Urothelium cell line (cell line): Measurements from ENCODE around the gene SYNGR2.
"Not testable (repeated sequence)": the region's sequence is repeated elsewhere in the genome, so short reads cannot be mapped to it uniquely, and the experiment has no call there.

Experiments used
- DNase-seq: peaks from one replicate; pipeline ENCODE4 v3.0.0; 2011; ENCODE audit warnings: low spot score, mixed read lengths
- FAIRE-seq: peaks from 2 replicates; lab custom pipeline; 2011; peaks lifted over from hg19 to GRCh38; lab: Jason Lieb, UNC

Gene SYNGR2

GRCh38 chr17:78170692-78171590 is 2.6 kb downstream of the SYNGR2 start:
- no peak for DNase-seq
- FAIRE-seq: no peak

GRCh38 chr17:78171591-78172248 is 3.3 kb downstream of the SYNGR2 start:
- DNase-seq, FAIRE-seq: not testable (repeated sequence)

GRCh38 chr17:78172249-78173051 is 4.1 kb downstream of the SYNGR2 start:
- FAIRE-seq (no peak), DNase-seq (no peak)

GRCh38 chr17:78173097-78173715 is 4.8 kb downstream of the SYNGR2 start:
- DNase-seq: no peak
- no peak for FAIRE-seq

- FAIRE-seq: no peak
- no peak for DNase-seq
Observed at GRCh38 chr17:78174346-78174869, 6.0 kb downstream of the SYNGR2 start.

- FAIRE-seq (no peak), DNase-seq (no peak)
Observed at GRCh38 chr17:78174870-78175642, 6.7 kb downstream of the SYNGR2 start.

GRCh38 chr17:78175643-78175981 is 7.2 kb downstream of the SYNGR2 start:
- FAIRE-seq: no peak
- DNase-seq: no peak

GRCh38 chr17:78176548-78177025 is 8.2 kb downstream of the SYNGR2 start:
- DNase-seq: peak; percentile 60
- peak; percentile 5 for FAIRE-seq

- no peak for FAIRE-seq
- DNase-seq: no peak
Observed at GRCh38 chr17:78179372-78179771, 11.0 kb downstream of the SYNGR2 start.

GRCh38 chr17:78180083-78180482 is 11.7 kb downstream of the SYNGR2 start:
- no peak for FAIRE-seq
- DNase-seq: no peak

- DNase-seq: no peak
- no peak for FAIRE-seq
Observed at GRCh38 chr17:78180508-78180907, 12.1 kb downstream of the SYNGR2 start.

GRCh38 chr17:78182504-78182903 is 14.1 kb downstream of the SYNGR2 start:
- DNase-seq (no peak), FAIRE-seq (no peak)

- no peak for FAIRE-seq
- no peak for DNase-seq
Observed at GRCh38 chr17:78183916-78184315, 15.5 kb downstream of the SYNGR2 start.

- DNase-seq (no peak), FAIRE-seq (no peak)
Observed at GRCh38 chr17:78184351-78184750, 16.0 kb downstream of the SYNGR2 start.

- no peak for FAIRE-seq
- DNase-seq: no peak
Observed at GRCh38 chr17:78184868-78185267, 16.5 kb downstream of the SYNGR2 start.

- DNase-seq: peak; percentile 88
Observed at GRCh38 chr17:78185981-78186691, 17.8 kb downstream of the SYNGR2 start.

GRCh38 chr17:78186692-78187595 is 18.6 kb downstream of the SYNGR2 start, which contains the start of the genes AFMID and TK1:
AFMID (plus strand) TSS chr17:78187362; CDS start chr17:78187371, 9 bp downstream.
TK1 (minus strand) TSS chr17:78187052; CDS start chr17:78186994, 58 bp downstream.
- peak; percentile 100 for DNase-seq
- FAIRE-seq: peak; percentile 89

More at GRCh38 chr17:78185981-78186691, 17.8 kb downstream of the SYNGR2 start:
- FAIRE-seq: no peak

- FAIRE-seq (no peak), DNase-seq (no peak)
Observed at GRCh38 chr17:78196716-78197115, 28.3 kb downstream of the SYNGR2 start.
